Measurements from ENCODE around the gene CYP26A1.

The CYP26A1 gene, protein sequence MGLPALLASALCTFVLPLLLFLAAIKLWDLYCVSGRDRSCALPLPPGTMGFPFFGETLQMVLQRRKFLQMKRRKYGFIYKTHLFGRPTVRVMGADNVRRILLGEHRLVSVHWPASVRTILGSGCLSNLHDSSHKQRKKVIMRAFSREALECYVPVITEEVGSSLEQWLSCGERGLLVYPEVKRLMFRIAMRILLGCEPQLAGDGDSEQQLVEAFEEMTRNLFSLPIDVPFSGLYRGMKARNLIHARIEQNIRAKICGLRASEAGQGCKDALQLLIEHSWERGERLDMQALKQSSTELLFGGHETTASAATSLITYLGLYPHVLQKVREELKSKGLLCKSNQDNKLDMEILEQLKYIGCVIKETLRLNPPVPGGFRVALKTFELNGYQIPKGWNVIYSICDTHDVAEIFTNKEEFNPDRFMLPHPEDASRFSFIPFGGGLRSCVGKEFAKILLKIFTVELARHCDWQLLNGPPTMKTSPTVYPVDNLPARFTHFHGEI

DNA sequence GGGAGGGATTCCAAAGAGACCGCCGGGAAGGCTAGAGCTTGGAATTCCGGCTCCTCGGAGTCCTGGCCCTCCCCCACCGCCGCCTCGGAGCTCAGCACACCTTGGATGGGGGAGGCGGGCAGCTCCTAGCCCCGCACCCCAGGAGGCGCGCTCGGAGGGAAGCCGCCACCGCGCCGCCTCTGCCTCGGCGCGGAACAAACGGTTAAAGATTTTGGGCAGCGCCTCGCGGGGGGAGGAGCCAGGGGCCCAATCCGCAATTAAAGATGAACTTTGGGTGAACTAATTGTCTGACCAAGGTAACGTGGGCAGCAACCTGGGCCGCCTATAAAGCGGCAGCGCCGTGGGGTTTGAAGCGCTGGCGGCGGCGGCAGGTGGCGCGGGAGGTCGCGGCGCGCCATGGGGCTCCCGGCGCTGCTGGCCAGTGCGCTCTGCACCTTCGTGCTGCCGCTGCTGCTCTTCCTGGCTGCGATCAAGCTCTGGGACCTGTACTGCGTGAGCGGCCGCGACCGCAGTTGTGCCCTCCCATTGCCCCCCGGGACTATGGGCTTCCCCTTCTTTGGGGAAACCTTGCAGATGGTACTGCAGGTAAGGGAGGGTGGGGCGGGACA, at the start of gene CYP26A1:
CYP26A1 (plus strand) TSS at position 355 of the 608 bp plus-strand sequence; CDS start at position 397, 42 bp downstream.
- DNase-seq, result no peak

DNA sequence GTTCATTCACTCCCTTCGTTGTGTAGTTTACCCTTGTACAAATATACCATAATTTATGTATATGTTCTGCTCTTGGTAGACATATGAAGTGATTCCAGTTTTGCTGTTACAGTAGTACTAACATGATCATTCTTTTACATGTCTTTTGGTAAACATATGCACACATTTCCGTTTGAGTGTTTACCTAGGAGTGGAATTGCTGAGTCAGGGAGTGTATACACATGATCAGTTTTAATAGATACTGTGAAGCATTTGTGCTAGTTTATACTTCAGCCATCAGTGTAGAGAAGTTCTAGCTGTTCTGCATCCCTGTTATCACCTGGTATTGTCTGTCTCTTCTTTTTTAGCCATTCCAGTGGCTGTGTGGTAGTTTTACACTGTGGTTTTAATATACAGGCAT, 47.6 kb upstream of the CYP26A1 start:
- no peak for DNase-seq

DNA sequence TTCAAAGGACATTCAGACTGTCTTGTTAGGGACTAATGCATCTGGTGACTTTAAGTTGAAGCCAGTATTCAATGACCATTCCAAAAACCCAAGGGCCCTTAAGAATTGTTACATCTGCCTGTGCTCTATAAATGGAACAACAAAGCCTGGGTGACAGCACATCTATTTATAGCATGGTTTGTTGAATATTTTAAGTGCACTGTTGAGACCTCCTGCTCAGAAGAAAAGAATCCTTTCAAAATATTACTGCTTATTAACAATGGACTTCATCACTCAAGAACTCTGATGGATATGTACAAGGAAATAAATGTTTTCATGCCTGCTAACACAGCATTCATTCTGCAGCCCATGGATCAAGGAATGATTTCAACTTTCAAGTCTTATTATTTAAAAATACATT, 46.2 kb upstream of the CYP26A1 start:
- no peak for DNase-seq

DNA sequence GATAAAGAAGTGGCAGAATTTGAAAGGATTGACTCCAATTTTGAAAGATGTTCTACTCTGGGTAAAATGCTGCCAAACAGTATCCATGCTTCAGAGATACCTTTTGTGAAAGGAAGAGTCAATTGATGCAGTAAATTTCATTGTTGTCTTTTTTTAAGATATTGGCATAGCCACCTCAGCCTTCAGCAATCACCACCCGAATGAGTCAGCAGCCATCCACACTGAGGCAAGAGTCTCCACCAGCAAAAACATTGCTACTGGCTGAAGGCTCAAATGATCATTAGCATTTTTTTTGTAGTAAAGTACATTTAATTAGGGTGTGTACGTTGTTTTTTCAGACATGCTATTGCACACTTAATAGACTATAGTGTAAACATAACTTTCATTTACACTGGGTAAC, 44.8 kb upstream of the CYP26A1 start:
- no peak for DNase-seq

DNA sequence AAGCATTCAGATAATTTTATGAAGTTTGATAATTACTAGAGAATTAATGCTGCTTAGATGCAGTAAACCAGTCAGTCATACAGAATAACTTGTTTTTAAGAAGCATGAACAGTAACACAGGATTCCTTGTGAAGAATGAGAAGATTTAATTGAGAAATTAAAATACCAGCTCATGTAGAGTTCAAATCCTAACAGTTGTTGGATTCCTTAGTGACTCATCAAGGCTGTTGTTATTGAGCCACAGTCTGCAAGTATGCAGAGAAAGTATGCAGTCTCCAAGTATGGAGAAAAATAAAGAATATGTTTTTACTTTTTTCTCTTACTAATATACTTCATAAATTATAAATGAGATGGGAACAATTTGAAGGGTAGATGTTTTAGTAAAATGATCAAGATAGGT, 43.3 kb upstream of the CYP26A1 start:
- DNase-seq, result no peak

DNA sequence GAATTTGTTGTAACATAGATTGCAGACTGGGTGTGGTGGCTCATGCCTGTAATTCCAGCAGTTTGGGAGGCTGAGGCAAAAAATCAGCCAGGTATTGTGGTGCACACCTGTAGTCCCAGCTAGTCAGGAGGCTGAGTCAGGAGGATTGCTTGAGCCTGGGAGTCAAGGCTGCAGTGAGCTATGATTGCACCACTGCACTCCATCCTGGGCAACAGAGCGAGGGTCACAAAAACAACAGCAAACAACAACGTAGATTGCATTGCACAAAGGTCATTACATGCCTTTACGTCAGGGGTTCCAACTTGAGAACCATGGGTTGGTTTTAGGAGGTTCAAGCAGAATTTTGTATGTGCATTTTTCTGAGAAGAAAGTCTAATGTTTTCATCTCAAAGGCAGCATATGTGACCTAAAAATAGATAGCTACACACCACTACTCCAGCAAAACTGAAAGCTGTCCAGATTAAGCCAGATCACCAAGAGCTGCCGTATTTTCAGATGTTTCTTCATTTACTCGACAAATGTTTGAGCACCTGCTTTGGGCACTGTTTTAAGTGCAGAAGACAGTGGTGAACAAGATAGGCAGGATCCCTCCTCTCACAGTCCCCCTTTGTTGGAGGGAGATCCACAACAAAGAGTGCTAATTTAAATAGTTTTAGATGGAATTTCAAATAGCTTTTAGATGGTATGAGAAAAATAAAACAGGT, 41.4 kb upstream of the CYP26A1 start:
- no peak for DNase-seq

DNA sequence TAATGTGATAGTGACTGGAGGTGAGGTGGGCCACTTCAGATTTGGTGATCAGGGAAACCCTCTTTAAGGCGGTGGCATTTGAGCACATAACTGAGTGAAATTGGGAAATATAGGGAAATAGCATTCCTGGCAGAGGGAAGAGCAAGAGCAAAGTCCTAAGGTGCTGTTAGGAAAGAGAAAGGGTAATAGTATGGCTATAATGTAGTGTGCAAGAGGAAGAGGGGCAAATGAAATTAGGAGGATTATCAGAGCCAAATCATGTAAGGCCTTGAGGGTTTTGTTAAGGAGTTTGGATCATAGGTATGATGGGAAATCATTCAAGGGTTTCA, 40.9 kb upstream of the CYP26A1 start:
- DNase-seq, result no peak

DNA sequence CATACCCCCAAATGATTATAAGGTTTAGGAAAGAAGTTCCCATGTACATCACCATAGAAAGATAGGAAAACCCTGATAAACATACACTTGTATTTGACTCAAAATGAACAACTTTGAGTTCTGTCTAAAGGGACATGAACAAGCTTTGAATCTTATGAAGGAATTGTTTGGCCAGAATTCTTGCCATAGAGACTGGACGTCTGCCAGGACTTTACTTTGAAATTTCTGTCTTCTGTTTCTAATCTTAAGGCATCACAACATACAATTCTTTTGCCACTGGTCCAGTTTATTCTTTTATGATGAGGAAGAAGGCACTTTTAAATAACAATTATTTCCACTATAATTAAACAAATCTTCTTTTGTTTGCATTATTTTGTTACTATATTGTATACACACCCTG, 39.3 kb upstream of the CYP26A1 start:
- DNase-seq, result no peak

DNA sequence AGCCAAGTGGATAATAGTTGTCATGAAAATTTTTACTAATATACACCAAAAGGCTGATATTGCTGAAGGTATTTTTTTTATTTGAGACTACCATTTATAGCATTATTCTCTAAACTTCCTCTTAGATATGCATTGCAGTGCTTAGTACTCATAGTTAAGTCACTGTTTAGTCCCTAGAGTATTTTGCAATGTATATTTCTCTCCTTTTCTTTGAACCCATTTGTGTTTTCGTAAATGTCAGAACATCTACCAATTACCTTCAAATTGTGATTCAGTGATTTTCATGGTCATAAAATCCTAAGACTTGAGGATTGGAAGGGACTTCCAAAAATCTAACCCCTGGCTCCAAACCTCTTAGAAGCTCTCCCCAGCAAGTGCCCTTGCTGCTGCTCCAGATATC, 34.6 kb upstream of the CYP26A1 start:
- no peak for DNase-seq

DNA sequence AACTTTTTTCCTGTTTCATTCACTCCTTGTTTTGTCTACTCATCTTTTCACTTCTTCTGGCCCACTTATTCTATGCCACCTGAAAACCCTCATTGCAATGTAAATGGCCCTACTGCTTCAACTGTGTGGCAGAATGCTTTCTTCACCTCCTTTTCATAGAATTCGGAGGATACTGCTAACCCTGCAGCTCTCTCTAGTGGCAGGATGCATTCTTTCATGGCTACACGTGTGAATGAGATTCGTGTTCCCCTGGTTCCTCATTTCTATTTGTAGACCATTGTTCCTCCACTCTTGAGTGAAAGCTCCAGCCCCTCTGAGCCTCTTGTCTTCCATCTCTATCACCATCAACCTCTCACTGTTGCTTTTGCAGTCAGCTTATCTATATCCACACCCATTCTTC, 34.0 kb upstream of the CYP26A1 start:
- DNase-seq, result no peak

DNA sequence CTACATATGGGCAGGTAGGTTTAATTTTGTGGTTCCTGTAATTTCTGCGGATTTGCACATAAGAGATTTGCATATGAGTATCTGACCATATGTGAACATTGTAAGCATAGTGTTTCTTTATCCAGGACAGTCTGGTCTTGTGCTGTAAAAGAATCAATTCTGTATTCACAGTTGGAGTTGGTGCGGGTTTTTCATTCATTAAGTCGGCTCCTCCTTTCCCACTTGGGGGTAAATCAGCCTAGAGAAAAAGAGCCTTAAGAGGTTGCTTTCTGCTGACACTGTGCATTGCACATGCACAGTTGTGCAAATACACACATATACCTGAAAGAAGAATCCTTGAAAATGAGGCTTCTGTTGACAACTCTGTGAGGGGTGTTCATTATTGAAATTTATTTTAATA, 19.2 kb upstream of the CYP26A1 start:
- no peak for DNase-seq

DNA sequence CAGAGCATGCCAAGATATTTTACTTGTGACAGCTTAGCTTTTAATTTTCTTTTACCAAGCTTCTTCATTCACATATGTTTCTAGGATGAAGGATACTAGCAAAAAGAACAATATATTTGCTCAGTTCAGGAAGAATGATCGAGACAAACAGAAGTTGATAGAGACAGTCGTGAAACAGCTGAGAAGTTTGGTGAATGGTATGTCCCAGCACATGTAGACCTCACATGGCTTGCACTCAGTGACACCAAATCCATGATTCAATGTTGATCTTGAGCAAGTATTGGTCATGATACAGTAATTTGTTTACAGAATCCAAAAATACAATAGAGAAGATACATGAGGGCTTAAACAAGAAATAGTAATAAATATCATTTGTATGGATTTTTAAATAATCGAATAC, 15.6 kb upstream of the CYP26A1 start:
- no peak for DNase-seq

DNA sequence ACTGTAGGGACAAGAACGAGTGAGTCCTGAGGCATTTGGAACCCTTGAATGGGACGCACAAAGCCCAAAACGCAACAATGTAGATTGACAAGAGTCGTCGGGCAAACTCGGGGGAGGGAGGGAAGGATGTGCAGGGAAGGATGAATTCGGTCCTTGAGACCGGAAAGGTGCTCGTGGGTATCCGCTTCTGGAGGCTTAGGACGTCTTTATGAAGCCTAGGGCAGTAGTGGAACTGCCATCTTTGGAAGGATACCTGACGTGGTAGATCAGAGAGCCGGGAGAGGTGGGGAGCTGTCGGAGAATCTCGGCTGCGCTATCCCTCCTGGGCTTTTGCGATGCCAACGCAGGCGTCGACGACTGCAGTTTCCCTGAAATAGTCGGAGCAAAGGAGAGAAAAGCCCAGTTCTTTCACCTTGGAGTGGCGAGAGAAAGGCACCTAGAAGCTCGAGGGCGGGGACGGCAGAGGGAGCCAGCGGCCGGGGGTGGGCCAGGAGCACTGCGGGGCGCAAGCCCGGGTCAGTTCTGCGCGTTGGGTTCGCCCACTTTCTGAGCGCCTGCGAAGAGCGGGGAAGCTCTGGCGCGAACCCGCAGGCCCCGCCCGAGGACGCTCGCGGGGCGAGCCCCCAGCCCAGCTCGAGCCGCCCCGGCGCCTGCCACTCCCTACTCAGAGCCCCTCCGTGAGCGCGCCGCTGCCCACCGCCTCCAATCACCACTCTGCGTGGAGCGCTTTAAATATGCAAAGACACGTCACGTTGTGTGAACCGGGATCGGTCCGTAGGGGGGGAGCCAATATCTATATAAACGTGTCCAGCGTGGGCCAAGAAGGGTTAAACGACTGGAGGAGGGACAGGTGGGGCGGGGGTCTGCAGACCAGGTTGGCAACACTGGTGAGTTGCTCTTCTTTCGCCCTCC, 13.5 kb upstream of the CYP26A1 start, which contains the start of gene CYP26C1:
CYP26C1 (plus strand) TSS at position 824 of the 912 bp plus-strand sequence. CDS start 466 bp downstream, outside the sequence.
- DNase-seq, result no peak

DNA sequence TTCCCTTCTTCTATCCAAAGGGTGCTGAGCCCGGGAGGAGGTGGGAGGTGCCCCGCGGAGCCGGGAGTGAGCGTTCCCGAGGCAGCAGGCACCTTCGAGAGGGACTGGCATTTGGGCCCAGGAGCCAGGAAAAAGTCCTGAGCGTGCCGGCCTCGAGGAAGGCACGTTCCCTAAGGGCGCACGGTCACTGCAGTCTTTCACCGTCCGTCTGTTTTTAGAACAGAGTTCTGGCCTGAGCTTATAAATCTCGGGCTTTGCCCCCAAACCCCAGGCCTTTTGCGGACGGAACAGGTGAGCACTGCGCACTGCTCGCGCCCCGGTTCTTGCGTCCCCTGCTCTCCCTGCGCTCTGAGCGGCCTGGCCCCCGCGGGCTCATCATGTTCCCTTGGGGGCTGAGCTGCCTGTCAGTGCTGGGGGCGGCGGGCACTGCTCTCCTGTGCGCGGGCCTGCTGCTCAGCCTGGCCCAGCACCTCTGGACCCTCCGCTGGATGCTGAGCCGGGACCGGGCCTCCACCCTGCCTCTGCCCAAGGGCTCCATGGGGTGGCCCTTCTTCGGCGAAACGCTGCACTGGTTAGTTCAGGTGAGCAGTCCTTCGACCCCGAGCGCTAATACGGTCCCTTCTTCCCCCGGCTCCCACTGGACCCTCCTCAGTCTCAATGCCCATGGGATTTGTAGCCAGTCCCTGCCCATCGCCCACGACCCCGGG, 12.7 kb upstream of the CYP26A1 start:
- no peak for DNase-seq

DNA sequence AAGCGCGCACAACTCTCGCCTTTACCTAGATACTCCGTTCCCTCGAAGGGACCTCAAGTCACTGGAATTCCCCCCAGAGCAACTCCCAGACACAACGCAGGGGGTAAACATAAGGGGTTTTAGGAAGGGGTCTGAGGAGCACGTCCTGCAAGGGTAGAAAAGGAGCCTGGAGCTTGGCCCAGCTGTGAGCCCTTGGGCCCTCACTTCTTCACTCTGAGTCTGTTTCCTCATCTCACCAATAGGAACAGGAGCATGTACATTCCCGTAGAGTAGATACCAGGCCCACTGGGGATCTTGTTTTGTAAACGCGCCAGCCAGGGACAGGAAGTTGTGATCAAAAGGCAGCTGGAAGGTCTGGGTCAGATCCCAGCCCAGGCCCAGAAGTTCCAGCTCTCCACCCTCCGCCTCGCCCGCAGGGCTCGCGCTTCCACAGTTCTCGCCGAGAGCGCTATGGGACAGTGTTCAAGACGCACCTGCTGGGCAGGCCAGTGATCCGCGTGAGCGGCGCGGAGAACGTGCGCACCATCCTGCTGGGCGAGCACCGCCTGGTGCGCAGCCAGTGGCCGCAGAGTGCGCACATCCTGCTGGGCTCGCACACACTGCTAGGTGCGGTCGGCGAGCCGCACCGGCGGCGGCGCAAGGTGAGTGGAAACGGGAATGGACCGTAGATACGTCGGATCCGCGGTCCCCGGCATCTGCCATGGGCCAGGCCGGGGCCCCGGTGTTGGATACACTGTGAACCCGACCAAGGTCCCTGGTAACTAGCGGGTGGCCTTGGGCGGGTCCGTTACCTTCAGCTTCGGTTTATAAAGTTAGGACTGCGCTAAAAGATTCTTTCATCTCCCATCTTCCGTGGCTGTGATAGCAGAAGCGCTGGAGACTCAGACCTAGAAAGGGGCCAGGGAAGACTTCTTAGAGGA, 11.8 kb upstream of the CYP26A1 start:
- DNase-seq, result no peak

DNA sequence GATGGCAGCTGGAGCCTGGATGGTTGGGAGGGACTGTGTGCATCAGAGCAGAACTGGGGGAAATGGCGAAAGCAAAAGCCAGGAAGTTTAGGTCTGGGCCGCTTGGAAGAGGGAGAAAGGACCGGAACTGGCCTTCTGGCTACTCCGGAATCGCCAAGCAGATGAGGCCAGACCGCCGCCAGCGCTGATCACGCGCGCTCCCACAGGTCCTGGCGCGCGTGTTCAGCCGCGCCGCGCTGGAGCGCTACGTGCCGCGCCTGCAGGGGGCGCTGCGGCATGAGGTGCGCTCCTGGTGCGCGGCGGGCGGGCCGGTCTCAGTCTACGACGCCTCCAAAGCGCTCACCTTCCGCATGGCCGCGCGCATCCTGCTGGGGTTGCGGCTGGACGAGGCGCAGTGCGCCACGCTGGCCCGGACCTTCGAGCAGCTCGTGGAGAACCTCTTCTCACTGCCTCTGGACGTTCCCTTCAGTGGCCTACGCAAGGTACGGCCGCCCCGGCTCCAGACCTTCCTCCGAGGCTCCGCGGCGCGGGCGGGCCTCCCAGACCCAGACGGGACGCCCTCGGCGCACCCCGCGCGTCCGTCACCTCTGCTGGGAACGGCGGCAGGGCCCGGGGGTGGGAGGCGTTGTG, 11.1 kb upstream of the CYP26A1 start:
- DNase-seq, result peak in 2 of 6 experiments; percentile 16 to 19

DNA sequence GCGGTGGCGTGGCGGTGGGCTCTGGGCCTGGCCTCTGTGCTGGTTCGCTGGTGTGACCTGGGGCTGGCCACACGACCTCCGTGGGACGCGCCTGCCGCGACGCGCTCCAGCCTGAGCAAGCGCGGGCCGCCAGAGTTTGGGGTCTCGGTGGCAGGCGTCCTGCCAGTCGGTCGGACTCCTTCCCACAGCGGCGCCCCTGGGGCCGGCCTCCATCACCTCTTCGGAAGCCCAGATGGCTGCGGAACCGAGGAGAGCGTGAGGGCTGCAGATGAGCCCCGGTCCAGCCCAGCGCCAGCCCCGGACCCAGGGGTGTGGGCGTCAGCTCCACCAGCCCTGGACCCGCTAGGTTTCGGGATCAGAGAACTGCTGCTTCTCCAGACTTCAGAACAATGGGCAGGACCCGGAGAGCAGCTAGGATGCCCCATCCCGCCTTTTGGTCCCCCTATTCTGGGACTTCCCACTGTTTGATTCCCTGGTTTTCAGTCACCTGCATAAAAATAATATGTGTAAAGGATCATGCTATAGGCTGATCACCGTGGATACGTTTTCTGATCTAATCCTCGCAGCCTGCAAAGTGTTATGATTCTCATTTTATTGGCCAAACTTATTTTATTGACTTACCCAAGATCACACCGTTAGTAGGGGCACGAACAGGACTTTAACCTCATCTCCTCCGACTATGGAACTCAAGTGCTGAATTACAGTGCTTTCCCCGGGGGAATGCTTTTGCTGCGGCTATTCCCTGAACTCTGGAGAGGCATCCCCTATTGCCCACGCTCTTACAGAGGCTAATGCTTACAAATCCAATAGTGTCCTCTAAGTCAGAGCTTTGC, 10.3 kb upstream of the CYP26A1 start:
- no peak for DNase-seq

DNA sequence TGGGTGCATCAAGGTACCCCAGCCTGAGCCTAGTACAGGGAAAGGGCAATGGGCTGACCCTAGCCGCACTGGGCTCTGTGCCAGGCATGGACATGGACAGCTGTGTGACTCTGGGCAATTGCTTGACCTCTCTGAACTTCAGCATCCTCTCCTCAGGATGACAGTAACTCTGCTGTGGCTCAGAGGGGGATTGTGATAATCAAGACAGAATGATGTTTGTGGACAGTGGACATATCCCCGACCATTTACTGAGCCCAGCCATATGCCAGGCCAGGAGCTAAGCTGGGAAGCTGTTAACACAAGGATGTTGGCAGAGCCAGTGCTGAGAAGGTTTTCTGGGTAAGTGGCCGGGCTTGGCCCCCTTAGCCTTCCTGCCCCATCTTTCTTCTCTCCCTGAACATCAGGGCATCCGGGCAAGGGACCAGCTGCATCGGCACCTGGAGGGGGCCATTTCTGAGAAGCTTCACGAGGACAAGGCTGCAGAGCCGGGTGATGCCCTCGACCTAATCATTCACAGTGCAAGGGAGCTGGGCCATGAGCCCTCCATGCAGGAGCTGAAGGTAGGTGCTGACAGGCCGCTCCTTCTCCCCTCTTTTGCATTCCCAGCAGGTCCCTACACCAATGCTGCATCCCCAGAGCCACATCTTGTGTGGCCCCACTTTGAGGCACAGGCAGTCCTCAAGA, 9.6 kb upstream of the CYP26A1 start:
- no peak for DNase-seq

Measured in stimulated activated naive CD4-positive, alpha-beta T cell (primary cell).